Smooth muscle cell (in vitro differentiated cells): ENCODE results near the gene OR51A2. TPM values are rescaled to one million over a fixed set of nuclear protein-coding genes. Genes with fewer than 3 reads are reported as not detected.

ENCODE experiments used
- DNase-seq: peaks from one replicate; lab custom pipeline; 2025; ENCODE audit not compliant: unreplicated experiment; lab: John Stamatoyannopoulos, UW
- H2AFZ ChIP-seq: fragments of 200-600 bp; sonication (generic); 2 replicates; pipeline ENCODE4 v1.6.0; 2016; ENCODE audit warnings: antibody characterized with exemption, low read depth, mild to moderate bottlenecking
- H3F3A ChIP-seq: fragments of 200-600 bp; sonication (generic); 2 replicates; pipeline ENCODE4 v1.6.0; 2017; ENCODE audit warnings: antibody characterized with exemption, low read depth
- H3K27ac ChIP-seq: fragments of 200-600 bp; sonication (generic); 2 replicates; pipeline ENCODE4 v1.5.1; 2016; ENCODE audit warnings: low read depth, mild to moderate bottlenecking
- H3K27me3 ChIP-seq: fragments of 200-600 bp; sonication (generic); 2 replicates; pipeline ENCODE4 v1.6.1; 2016; ENCODE audit warnings: low read depth, mild to moderate bottlenecking
- H3K36me3 ChIP-seq: fragments of 200-600 bp; sonication (generic); 2 replicates; pipeline ENCODE4 v1.5.1; 2016; ENCODE audit warnings: low read depth
- H3K4me1 ChIP-seq: fragments of 200-600 bp; sonication (generic); 2 replicates; pipeline ENCODE4 v1.5.1; 2016; ENCODE audit warnings: low read depth
- H3K4me2 ChIP-seq: fragments of 200-600 bp; sonication (generic); 2 replicates; pipeline ENCODE4 v1.6.0; 2016; ENCODE audit warnings: mild to moderate bottlenecking
- H3K4me3 ChIP-seq: fragments of 200-600 bp; sonication (generic); 2 replicates; pipeline ENCODE4 v1.5.1; 2016; ENCODE audit warnings: mild to moderate bottlenecking
- H3K79me2 ChIP-seq: fragments of 200-600 bp; sonication (generic); 2 replicates; pipeline ENCODE4 v1.6.0; 2016; ENCODE audit warnings: low read depth, mild to moderate bottlenecking
- H3K9ac ChIP-seq: fragments of 200-600 bp; sonication (generic); 2 replicates; pipeline ENCODE4 v1.6.0; 2016; ENCODE audit warnings: low read depth
- H3K9me3 ChIP-seq: fragments of 200-600 bp; sonication (generic); replicated peaks from 2 replicates; pipeline ENCODE4 v1.5.1; 2016; ENCODE audit warnings: low read depth
- H4K20me1 ChIP-seq: fragments of 200-600 bp; sonication (generic); 2 replicates; pipeline ENCODE4 v1.6.0; 2016; ENCODE audit warnings: low read depth
- CTCF ChIP-seq: fragments of 200-600 bp; sonication (generic); IDR thresholded peaks from 2 replicates; pipeline ENCODE4 v1.5.1; 2017; ENCODE audit warnings: borderline replicate concordance, mild to moderate bottlenecking, antibody characterized with exemption; ENCODE audit not compliant: insufficient read depth, poor library complexity, severe bottlenecking
- WGBS: methylation state at CpG from one replicate; pipeline ENCODE4 v1.1.7; 2016; ENCODE audit warnings: low lambda C conversion rate; 5-methylcytosine and 5-hydroxymethylcytosine counted together
- polyA plus RNA-seq: library from polyadenylated mRNA; unstranded; fragments of >200 nt; fragmentation: Nextera tagmentation; extraction: Ambion mirVana; gene quantifications from 2 replicates; pipeline ENCODE4 v1.2.1, GENCODE V29; 2016
- total RNA-seq: library from RNA; depleted of rRNA; stranded (reverse); fragments of >200 nt; gene quantifications from 2 replicates; pipeline ENCODE4 v1.2.3, GENCODE V29; 2014

OR51A2 gene
- total and polyA plus RNA-seq, 2 experiments from 2014 or later = not detected

DNA sequence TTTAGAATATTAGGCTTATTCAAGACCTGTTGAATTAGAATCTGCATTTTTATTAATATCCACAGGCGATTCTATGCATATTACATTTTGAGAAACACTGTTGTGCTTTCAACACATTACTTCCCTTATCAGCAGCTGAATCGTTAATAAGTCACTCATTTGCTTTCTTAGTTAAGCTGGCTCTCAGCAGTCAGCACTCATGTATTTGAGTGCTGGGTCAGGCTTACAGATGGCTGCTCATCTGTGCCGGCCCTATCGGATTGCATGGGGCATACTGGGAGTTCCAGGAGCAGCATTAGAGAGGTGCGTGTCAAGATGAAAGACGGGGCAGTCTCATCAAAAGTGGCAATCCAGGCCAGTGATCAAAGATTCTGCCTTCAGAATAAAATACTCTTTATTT, 28.3 kb upstream of the OR51A2 start:
- no peaks in the 10 kb centered on the region for H3K4me1 ChIP-seq
- 77% methylated on average over 6 of the region's 6 CpGs for WGBS

GRCh38 chr11:4982678-4983077, 27.2 kb upstream of the OR51A2 start:
- Histone ChIP-seq H3K36me3 (no peaks in the 10 kb centered on the region), H3K4me3 (no peak overlapping the region), H3K27me3 (no peaks in the 10 kb centered on the region), H3K27ac (no peak overlapping the region), H3K9me3 (no peaks in the 10 kb centered on the region), H3K79me2 (no peaks in the 10 kb centered on the region), H2AFZ (no peak overlapping the region), H3K4me1 (no peaks in the 10 kb centered on the region), H3K9ac (no peak overlapping the region), H3K4me2 (no peak overlapping the region), H3F3A (no peaks in the 10 kb centered on the region), H4K20me1 (no peaks in the 10 kb centered on the region)
- no peak for DNase-seq
- WGBS = 88% methylated on average over 3 of the region's 3 CpGs
- TF ChIP-seq CTCF = no peak

More for the DNA sequence above, 28.3 kb upstream of the OR51A2 start:
- Histone ChIP-seq H3K36me3 (no peaks in the 10 kb centered on the region), H4K20me1 (no peaks in the 10 kb centered on the region), H3F3A (no peaks in the 10 kb centered on the region), H3K79me2 (no peaks in the 10 kb centered on the region), H3K9me3 (no peaks in the 10 kb centered on the region), H3K4me2 (no peak overlapping the region), H3K27me3 (no peaks in the 10 kb centered on the region), H3K4me3 (no peak overlapping the region), H3K9ac (no peak overlapping the region), H2AFZ (no peak overlapping the region), H3K27ac (no peak overlapping the region)
- no peak for TF ChIP-seq CTCF
- no peak for DNase-seq

DNA sequence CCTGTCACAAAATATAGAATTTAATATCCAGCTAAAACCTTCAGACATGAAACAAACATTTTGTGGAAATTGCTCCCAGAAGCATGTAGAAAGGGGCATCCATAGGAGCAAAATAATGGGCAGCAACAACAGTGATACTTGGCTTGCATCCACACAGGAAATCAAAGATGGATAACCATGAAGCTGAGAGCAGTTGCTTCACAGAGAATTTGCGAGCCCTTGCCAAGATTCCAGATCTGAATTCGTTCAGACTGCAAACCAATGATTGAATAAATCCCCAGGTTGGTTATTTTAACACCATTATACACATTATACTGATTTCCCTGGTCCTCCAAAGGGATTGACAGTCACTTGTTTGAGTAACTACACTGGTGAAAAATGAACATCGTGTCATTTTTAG, 23.5 kb upstream of the OR51A2 start:
- Histone ChIP-seq H3K4me2 (no peak overlapping the region), H3K79me2 (no peaks in the 10 kb centered on the region), H3K4me1 (no peaks in the 10 kb centered on the region), H3F3A (no peaks in the 10 kb centered on the region), H3K9me3 (no peaks in the 10 kb centered on the region), H3K36me3 (no peaks in the 10 kb centered on the region), H2AFZ (no peak overlapping the region), H3K9ac (no peak overlapping the region), H3K27me3 (no peaks in the 10 kb centered on the region), H4K20me1 (no peaks in the 10 kb centered on the region), H3K4me3 (no peak overlapping the region), H3K27ac (no peak overlapping the region)
- 77% methylated on average over 3 of the region's 3 CpGs for WGBS
- no peak for DNase-seq
- no peak for TF ChIP-seq CTCF

- Histone ChIP-seq H3K9ac (no peak overlapping the region), H4K20me1 (no peaks in the 10 kb centered on the region), H3K4me3 (no peak overlapping the region), H3K79me2 (no peaks in the 10 kb centered on the region), H3K9me3 (no peaks in the 10 kb centered on the region), H3F3A (no peaks in the 10 kb centered on the region), H3K36me3 (no peaks in the 10 kb centered on the region), H2AFZ (no peak overlapping the region), H3K27ac (no peak overlapping the region), H3K4me1 (no peaks in the 10 kb centered on the region), H3K27me3 (no peaks in the 10 kb centered on the region), H3K4me2 (no peak overlapping the region)
- no peak for DNase-seq
- TF ChIP-seq CTCF = no peak
- 78% methylated on average over 5 of the region's 5 CpGs for WGBS
Measured at GRCh38 chr11:4975436-4975835, 19.9 kb upstream of the OR51A2 start.
